Cardiac fibroblast (primary cell): ENCODE data around the gene ST14.

Experiments used
- DNase-seq, 2 donors: peaks; one replicate each; pipeline versions ENCODE4 v3.0.0 to v3.0.0-alpha.2; 2010; ENCODE audit warnings: low read depth in 2 of 2
- H3K4me3 ChIP-seq, 2 donors: replicated peaks in 1 of 2; 1 replicate in 1 of 2; 2 replicates in 1 of 2; pipeline ENCODE4 v1.5.1; 2011; ENCODE audit warnings: low read depth in 2 of 2, low read length in 2 of 2, mild to moderate bottlenecking in 2 of 2, moderate library complexity in 1 of 2
- CTCF ChIP-seq: IDR thresholded peaks from one replicate; pipeline ENCODE4 v1.5.1; 2011; ENCODE audit warnings: low read depth, mild to moderate bottlenecking, low read length, inconsistent platforms

ST14 gene

DNA sequence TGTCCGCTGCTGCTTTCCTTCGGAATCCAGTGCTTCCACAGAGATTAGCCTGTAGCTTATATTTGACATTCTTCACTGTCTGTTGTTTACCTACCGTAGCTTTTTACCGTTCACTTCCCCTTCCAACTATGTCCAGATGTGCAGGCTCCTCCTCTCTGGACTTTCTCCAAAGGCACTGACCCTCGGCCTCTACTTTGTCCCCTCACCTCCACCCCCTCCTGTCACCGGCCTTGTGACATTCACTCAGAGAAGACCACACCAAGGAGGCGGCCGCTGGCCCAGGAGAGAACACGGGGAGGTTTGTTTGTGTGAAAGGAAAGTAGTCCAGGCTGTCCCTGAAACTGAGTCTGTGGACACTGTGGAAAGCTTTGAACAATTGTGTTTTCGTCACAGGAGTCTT is 15.4 kb upstream of the ST14 start:
- no peak for DNase-seq

GRCh38 chr11:130144861-130145281 is 14.7 kb upstream of the ST14 start:
- no peak overlapping the region for H3K4me3 ChIP-seq
- no peak for TF ChIP-seq CTCF
- no peak for DNase-seq

More for the DNA sequence above, 15.4 kb upstream of the ST14 start:
- H3K4me3 ChIP-seq: no peak overlapping the region
- no peak for TF ChIP-seq CTCF

DNA sequence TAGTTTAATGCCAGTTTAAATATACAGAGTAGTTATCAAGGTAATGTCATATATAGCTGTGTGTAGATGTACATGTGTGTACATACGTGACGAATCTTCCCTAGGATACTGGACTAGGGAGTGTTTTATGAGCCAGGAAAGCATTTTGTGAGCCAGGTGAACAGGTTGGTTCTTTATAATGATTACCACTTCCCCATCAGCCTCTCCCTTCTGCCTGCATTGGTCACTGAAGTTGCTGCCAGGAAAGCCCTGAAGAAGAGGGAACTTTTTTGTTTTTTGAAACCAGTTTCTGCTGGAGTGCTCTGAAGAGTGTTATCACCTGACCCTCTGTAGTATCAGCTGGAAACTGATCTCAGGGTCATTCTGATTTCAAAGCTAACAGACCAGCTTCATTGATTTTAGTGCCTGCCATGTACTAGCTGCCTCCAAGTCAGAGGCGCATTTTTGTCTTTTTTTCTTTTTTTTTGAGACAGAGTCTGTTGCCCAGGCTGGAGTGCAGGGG is 14.2 kb upstream of the ST14 start:
- DNase-seq: no peak
- TF ChIP-seq CTCF: no peak
- H3K4me3 ChIP-seq: no peak overlapping the region

GRCh38 chr11:130145975-130146776 is 13.4 kb upstream of the ST14 start:
- no peak overlapping the region for H3K4me3 ChIP-seq
- peak; percentile 49 for TF ChIP-seq CTCF
- peak in 1 of 2 donors; percentile 54 for DNase-seq

DNA sequence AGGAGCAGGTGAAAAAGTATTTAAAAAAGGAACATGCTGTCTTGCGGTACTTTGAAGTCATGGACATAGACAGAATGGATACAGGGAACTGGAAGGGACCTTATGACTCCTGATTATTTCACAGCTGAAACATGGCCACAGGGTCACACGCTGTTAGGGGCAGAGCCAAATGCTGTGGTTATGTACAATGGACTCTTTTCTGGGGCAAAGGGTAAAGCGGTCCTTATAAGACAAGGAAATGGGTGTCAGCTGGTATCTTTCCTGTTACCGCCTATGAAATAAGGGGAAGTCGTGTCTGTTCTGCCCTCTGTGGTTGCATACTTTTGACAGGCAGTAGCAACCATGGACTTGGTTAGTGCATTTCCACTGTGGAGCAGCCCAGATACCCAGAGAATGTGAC is 12.8 kb upstream of the ST14 start:
- no peak for DNase-seq

GRCh38 chr11:130148796-130149326 is 10.7 kb upstream of the ST14 start:
- DNase-seq: no peak
- no peak for TF ChIP-seq CTCF
- no peak overlapping the region for H3K4me3 ChIP-seq

More for the DNA sequence above, 12.8 kb upstream of the ST14 start:
- no peak for TF ChIP-seq CTCF
- no peak overlapping the region for H3K4me3 ChIP-seq
